SK-N-SH treated with all-trans-retinoic acid at 6 μM for 48 hours (cell line): ENCODE data around the gene GALNT15.

ENCODE experiments used
- ATAC-seq: fragments of 200-7000 bp; cut with Tn5 transposase; 3 replicates; pipeline ENCODE4 v1.9.1; 2020; ENCODE audit warnings: mild to moderate bottlenecking, moderate library complexity
- ARNTL ChIP-seq: fragments of 450-650 bp; formaldehyde crosslinking; IDR thresholded peaks from 2 replicates; pipeline ENCODE4 v1.5.0; 2020; ENCODE audit warnings: low read depth, mild to moderate bottlenecking, moderate library complexity, borderline replicate concordance
- BACH2 ChIP-seq: fragments of 250-450 bp; sonication (Bioruptor Pico); IDR thresholded peaks from 2 replicates; pipeline ENCODE4 v1.9.0; 2021; ENCODE audit warnings: mild to moderate bottlenecking, borderline replicate concordance
- CREB5 ChIP-seq: fragments of 250-450 bp; sonication (Bioruptor Pico); IDR thresholded peaks from 2 replicates; pipeline ENCODE4 v1.5.1; 2020; ENCODE audit warnings: low read depth, mild to moderate bottlenecking, moderate library complexity
- ESRRG ChIP-seq: fragments of 250-450 bp; sonication (Bioruptor Pico); IDR thresholded peaks from 2 replicates; pipeline ENCODE4 v1.6.1; 2021; ENCODE audit warnings: mild to moderate bottlenecking
- GLIS3 ChIP-seq: fragments of 250-450 bp; sonication (Bioruptor Pico); IDR thresholded peaks from 2 replicates; pipeline ENCODE4 v1.5.0; 2020; ENCODE audit warnings: mild to moderate bottlenecking, moderate library complexity
- ISL1 ChIP-seq: fragments of 250-450 bp; sonication (Bioruptor Pico); IDR thresholded peaks from 2 replicates; pipeline ENCODE4 v2.1.2; 2022; ENCODE audit warnings: mild to moderate bottlenecking, moderate library complexity
- OSR1 ChIP-seq: fragments of 250-450 bp; sonication (Bioruptor Pico); IDR thresholded peaks from 2 replicates; pipeline ENCODE4 v1.8.0; 2022; ENCODE audit warnings: moderate library complexity, mild to moderate bottlenecking, inconsistent platforms
- PATZ1 ChIP-seq: fragments of 250-450 bp; sonication (Bioruptor Pico); IDR thresholded peaks from 2 replicates; pipeline ENCODE4 v1.8.0; 2020; ENCODE audit warnings: mild to moderate bottlenecking, moderate library complexity, borderline replicate concordance
- POU6F1 ChIP-seq: fragments of 250-450 bp; sonication (Bioruptor Pico); IDR thresholded peaks from 2 replicates; pipeline ENCODE4 v1.8.0; 2021; ENCODE audit warnings: low read depth, mild to moderate bottlenecking, moderate library complexity, borderline replicate concordance
- PPARA ChIP-seq: fragments of 250-450 bp; sonication (Bioruptor Pico); IDR thresholded peaks from 2 replicates; pipeline ENCODE4 v1.5.0; 2020; ENCODE audit warnings: mild to moderate bottlenecking, borderline replicate concordance
- RARB ChIP-seq: fragments of 250-450 bp; sonication (Bioruptor Pico); IDR thresholded peaks from 2 replicates; pipeline ENCODE4 v1.8.0; 2021; ENCODE audit warnings: mild to moderate bottlenecking, moderate library complexity
- SNAI2 ChIP-seq: fragments of 250-450 bp; sonication (Bioruptor Pico); IDR thresholded peaks from 2 replicates; pipeline ENCODE4 v1.5.0; 2020; ENCODE audit warnings: mild to moderate bottlenecking, moderate library complexity
- TOX ChIP-seq: fragments of 250-450 bp; sonication (Bioruptor Pico); IDR thresholded peaks from 2 replicates; pipeline ENCODE4 v1.8.0; 2021; ENCODE audit warnings: mild to moderate bottlenecking, moderate library complexity, borderline replicate concordance
- TSHZ2 ChIP-seq: fragments of 250-450 bp; sonication (Bioruptor Pico); IDR thresholded peaks from 2 replicates; pipeline ENCODE4 v1.5.0; 2020; ENCODE audit warnings: mild to moderate bottlenecking, moderate library complexity
- ZC3H10 ChIP-seq: fragments of 250-450 bp; sonication (Bioruptor Pico); IDR thresholded peaks from 2 replicates; pipeline ENCODE4 v1.5.1; 2021; ENCODE audit warnings: mild to moderate bottlenecking, moderate library complexity
- ZFP3 ChIP-seq: fragments of 250-450 bp; sonication (Bioruptor Pico); IDR thresholded peaks from 2 replicates; pipeline ENCODE4 v1.5.0; 2020; ENCODE audit warnings: mild to moderate bottlenecking, moderate library complexity
- ZFP30 ChIP-seq: fragments of 450-650 bp; formaldehyde crosslinking; IDR thresholded peaks from 2 replicates; pipeline ENCODE4 v1.5.0; 2022; ENCODE audit warnings: mild to moderate bottlenecking, moderate library complexity
- ZNF565 ChIP-seq: fragments of 450-650 bp; formaldehyde crosslinking; conservative IDR thresholded peaks from 2 replicates; pipeline ENCODE4 v1.5.0; 2020; ENCODE audit warnings: low read depth, mild to moderate bottlenecking, moderate library complexity
- ZNF70 ChIP-seq: fragments of 450-650 bp; formaldehyde crosslinking; IDR thresholded peaks from 2 replicates; pipeline ENCODE4 v1.5.0; 2020; ENCODE audit warnings: mild to moderate bottlenecking, moderate library complexity
- ZNF8 ChIP-seq: fragments of 450-650 bp; formaldehyde crosslinking; IDR thresholded peaks from 2 replicates; pipeline ENCODE4 v1.5.0; 2020; ENCODE audit warnings: mild to moderate bottlenecking, moderate library complexity

Gene GALNT15

GRCh38 chr3:16247282-16248061, 73.0 kb downstream of the GALNT15 start:
- TF ChIP-seq ARNTL (no peak), BACH2 (no peak), OSR1 (CRISPR knock-in tag) (no peak), ZNF8 (no peak), TOX (CRISPR knock-in tag) (no peak), POU6F1 (CRISPR knock-in tag) (no peak), ZFP30 (CRISPR knock-in tag) (no peak), ZNF70 (CRISPR knock-in tag) (no peak), PATZ1 (CRISPR knock-in tag) (no peak)
- ATAC-seq: peak; percentile 89

GRCh38 chr3:16248556-16248955, 74.1 kb downstream of the GALNT15 start:
- TF ChIP-seq GLIS3 (no peak), TOX (CRISPR knock-in tag) (no peak), ZNF8 (no peak), ZC3H10 (CRISPR knock-in tag) (no peak)
- no peak for ATAC-seq

- ATAC-seq: peak; percentile 68
- TF ChIP-seq TSHZ2 (no peak), OSR1 (CRISPR knock-in tag) (no peak), ESRRG (no peak), ZC3H10 (CRISPR knock-in tag) (no peak), PATZ1 (CRISPR knock-in tag) (no peak), ARNTL (no peak), ZNF565 (no peak), CREB5 (no peak), ISL1 (CRISPR knock-in tag) (no peak), SNAI2 (CRISPR knock-in tag) (no peak), ZFP3 (CRISPR knock-in tag) (no peak), RARB (CRISPR knock-in tag) (no peak), PPARA (CRISPR knock-in tag) (no peak)
- TF ChIP-seq, all 23 proteins: peak for 0
Observed at GRCh38 chr3:16249336-16249735, 74.9 kb downstream of the GALNT15 start.
